PFSK-1 (cell line): Measurements from ENCODE around the gene FGD4.

Source experiments
- FOXP2 ChIP-seq: optimal IDR thresholded peaks from 2 replicates; pipeline ENCODE3; 2011; ENCODE audit warnings: borderline replicate concordance, control low read depth, inconsistent platforms; ENCODE audit not compliant: insufficient read depth; ENCODE audit errors: extremely low read length, extremely low read depth
- POLR2AphosphoS5 ChIP-seq: IDR thresholded peaks from 2 replicates; pipeline ENCODE4 v1.6.1; 2012; ENCODE audit warnings: low read depth, mild to moderate bottlenecking, control low read depth, low read length, moderate library complexity

DNA sequence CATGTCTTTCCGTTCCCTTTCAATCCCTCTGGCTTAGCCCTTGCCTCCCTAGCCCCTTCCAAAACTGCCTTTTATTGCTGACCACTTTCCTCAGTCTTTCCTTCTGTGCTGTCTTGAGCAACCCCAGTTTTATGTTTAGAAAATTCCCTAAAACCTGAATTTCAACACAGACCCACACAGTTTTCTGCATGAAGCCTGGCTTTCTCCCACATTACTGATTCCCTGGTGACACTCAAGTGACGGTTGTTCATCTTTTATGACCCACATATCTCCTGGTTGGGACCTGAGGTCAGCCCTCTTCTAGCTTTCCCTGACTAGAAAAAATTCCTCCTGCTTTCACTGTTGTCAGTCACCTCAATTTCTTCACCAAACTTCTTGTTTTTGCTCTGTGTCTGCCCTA, 21.0 kb downstream of the FGD4 start:
- TF ChIP-seq POLR2AphosphoS5 (no peak), FOXP2 (no peak)
